CD4-positive, alpha-beta T cell treated with Interleukin-4 for 1 hour (primary cell): ENCODE data around the gene STARD9.

Source experiments
- DNase-seq, 2 donors: peaks; one replicate each; pipeline ENCODE4 v3.0.0-alpha.2; 2020 to 2022

STARD9 gene

DNA sequence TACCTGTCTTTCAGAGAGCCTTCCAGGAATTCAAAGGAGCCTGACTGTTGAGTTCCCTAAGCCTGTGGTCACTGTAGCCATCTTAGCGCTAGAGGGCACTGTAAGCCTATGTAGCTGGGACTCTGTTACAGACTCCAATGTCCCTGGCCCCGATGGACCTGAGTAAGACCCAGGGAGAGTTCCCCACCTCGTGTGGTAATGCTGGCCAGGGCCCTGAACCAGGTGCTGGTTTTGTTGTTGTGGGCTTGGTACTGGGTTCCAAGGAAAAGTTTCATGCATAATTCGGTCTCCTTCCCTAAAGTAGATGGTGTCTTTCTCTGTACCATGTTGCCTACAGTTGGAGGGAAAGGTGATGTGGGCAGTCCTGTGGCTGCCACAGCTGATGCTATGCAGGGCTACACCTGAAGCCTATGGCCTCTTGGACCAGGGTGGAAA is 129.1 kb downstream of the STARD9 start:
- DNase-seq: peak; percentile 58 to 71

DNA sequence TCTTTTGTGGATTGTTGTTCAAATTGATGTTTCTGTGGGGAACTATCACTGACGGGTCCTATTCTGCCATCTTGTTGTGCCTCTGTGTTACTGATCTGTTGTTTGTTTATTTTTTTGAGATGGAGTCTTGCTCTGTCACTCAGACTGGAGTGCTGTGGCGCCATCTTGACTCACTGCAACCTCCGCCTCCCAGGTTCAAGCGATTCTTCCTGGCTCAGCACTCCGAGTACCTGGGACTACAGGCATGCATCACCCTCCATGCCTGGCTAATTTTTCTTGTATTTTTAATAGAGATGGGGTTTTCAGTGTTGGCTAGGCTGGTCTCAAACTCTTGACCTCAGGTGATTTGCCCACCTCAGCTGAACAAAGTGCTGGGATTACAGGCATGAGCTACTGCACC is 129.9 kb downstream of the STARD9 start:
- no peak for DNase-seq

DNA sequence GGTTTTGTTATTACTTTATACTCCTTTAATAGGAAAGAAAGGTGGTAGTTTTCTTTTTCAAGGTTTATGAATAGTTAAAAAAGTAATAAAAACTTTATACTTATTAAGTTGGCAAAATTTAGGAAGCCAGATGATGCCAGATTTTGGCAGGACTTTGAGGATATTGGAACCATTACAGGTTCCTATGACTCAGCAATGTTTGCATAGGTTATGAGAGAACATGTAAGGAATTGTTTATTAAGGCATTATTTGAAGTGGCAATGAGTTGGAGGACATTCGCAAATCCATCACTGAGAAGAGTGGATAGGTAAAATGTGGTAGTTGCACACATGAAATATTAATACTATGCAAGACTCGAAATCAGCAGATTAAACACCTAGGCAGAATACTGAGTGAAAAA is 131.7 kb downstream of the STARD9 start:
- no peak for DNase-seq

DNA sequence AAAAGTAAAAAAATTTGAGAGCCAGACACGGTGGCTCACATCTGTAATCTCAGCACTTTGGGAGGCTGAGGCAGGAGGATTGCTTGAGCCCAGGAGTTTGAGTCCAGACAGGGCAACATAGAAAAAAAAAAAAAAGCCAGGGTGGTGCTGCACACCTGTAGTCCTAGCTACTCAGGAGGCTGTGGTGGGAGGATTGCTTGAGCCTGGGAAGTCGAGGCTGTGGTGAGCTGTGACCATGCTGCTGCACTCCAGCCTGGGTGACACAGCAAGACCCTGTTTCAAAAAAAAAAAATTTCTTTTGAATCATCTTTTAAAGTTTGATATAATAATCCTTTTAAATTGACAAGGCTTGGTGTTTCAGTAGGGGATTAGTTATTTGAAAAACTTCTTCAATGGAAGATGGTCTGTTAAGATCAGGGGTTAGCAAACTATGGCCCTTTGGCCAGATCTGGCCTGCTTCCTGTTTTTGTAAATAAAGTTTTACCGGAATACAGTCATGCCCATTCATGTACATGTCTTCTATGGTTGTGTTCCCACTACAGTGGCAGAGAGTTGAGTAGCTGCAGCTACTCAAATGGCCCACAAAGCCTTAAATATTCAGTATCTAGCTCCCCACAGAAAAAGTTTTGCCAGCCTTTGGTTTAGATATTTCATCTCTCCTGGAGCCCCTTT is 132.6 kb downstream of the STARD9 start:
- DNase-seq: no peak

GRCh38 chr15:42710662-42711061 is 135.3 kb downstream of the STARD9 start:
- no peak for DNase-seq

DNA sequence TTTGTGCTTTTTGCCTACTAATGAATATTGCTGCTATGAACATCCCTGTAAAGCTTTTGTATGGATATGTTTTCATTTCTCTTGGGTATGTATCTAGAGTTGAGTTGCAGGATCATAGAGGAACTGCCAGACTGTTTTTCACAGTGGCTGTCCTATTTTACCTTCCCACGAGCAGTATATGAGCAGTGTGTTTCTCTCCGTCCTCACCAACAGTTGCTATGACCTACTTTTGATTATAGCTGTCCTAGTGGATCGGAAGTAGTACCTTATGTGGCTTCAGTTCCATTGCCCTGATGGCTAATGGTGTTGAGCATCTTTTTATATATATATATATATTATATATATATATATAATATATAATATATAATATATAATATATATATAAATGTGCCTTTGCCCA is 136.3 kb downstream of the STARD9 start:
- DNase-seq: no peak

DNA sequence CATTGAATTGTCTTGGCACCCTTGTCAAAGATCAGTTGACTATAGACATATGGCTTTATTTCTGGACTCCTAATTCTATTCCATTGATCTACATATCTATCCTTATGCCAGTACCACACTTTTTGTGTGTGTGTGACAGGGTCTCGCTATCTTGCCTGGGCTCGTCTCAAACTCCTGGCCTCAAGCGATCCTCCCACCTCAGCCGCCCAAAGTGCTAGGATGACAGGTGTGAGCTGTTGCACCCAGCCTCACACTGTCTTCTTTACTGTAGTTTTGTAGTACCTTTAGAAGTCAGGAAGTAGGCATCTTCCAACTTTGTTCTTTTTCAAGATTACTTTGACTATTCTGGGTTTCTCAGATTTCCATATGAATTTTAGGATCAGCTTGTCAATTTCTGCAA is 137.2 kb downstream of the STARD9 start:
- DNase-seq: no peak

- DNase-seq: no peak
Observed at GRCh38 chr15:42716125-42716524, 140.7 kb downstream of the STARD9 start.

DNA sequence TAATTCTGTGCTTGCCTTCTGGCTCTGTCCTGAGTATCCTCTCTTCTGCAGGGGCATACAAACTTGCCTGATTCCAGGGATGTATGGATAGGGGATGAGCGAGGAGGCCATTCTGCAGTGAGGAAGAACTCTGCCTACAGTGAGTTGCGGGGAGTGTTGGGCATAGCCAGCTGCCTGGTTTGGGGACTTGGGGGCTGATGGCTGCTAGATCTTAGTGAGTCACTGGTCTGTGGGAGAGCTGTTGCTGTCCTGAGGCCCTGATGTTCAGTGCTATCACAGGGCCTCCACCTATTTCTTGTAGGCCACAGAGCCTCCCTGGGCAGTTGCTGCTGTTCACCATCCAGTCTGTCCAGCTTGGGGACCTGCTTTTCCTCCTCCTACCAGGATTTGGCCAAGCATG is 141.2 kb downstream of the STARD9 start:
- no peak for DNase-seq

- DNase-seq: no peak
Observed at GRCh38 chr15:42719043-42719442, 143.6 kb downstream of the STARD9 start.

GRCh38 chr15:42720071-42720470 is 144.7 kb downstream of the STARD9 start:
- DNase-seq: no peak

DNA sequence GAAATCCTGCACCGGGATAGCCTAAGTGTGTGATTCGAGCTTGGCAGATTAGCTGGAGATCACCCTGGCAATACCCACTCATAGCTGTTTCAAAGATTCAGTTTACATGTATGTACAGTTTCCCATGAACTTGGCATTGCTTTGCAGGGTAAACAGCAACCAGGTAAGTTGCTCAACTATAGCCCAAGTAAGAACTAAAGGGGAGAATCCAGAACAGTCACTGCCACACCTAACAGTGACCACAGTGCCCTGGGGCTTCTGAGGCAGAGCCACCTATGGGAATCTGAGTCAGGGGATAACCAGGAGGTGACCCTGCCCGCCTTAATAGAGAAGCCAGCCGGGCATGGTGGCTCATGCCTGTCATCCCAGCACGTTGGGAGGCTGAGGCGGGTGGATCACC is 145.6 kb downstream of the STARD9 start:
- no peak for DNase-seq

GRCh38 chr15:42721916-42722315 is 146.5 kb downstream of the STARD9 start:
- DNase-seq: no peak

- no peak for DNase-seq
Observed at GRCh38 chr15:42723068-42723467, 147.7 kb downstream of the STARD9 start.

DNA sequence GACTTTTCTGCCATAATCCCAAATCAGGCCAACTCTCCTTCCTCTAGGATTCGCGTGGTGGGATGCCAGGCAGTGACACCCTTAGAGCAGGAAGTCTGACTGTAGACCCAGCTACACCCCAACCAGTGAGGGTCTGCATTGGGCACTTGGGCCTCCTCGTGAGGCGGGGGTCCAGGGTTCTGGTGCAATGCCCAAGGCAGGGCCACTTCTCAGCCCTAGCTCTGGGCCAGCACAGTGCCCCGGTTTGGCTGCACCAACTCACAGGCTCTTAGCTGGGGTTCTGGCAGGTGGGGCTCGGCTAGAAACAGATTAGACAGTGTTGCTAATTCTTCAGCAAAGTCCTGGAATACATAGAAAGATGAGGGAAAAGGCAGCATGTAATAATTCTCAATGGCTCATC is 148.9 kb downstream of the STARD9 start:
- no peak for DNase-seq

DNA sequence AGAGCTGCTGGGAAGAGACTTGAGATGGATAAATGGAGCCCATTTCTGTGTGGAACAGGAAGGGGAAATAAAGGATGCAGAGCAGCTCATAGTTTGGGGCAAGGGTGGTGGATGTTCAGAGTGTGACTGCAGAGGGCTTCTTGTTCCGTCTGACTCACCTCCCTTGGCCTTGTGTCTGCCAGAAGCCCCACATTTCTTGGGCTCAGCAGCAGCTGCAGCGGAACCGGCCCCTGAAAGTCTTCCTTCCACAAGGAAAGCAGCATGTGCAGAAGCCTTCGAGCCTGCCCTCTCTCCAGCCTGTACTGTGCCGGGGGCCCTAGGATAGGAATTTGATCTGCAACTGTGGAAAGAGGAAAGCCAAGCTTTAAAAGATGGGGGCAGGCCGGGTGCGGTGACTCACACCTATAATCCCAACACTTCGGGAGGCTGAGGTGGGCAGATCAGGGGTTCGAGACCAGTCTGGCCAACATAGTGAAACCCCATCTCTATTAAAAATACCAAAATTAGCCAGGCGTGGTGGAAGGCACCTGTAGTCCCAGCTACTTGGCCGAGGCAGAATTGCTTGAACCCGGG is 150.0 kb downstream of the STARD9 start:
- DNase-seq: no peak

DNA sequence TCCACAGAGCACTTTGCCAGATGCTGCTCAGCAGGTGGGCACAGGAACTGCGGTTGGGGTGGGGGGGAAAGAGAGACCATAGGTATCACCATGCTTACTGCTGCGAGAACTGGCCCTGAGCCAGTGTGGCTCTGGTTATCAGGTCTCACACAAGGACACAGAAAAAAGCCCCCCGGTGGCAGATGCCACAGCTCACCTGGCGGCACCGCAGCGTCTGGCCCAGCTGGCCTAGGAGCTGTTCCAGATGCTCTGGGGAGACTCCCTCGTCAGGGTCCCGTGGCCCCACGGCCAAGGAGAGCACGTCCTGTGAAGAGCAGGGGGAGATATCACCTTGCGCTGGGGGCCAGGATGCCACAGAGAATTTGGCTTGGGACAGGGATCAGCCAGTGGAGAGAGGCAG is 150.7 kb downstream of the STARD9 start:
- no peak for DNase-seq

DNA sequence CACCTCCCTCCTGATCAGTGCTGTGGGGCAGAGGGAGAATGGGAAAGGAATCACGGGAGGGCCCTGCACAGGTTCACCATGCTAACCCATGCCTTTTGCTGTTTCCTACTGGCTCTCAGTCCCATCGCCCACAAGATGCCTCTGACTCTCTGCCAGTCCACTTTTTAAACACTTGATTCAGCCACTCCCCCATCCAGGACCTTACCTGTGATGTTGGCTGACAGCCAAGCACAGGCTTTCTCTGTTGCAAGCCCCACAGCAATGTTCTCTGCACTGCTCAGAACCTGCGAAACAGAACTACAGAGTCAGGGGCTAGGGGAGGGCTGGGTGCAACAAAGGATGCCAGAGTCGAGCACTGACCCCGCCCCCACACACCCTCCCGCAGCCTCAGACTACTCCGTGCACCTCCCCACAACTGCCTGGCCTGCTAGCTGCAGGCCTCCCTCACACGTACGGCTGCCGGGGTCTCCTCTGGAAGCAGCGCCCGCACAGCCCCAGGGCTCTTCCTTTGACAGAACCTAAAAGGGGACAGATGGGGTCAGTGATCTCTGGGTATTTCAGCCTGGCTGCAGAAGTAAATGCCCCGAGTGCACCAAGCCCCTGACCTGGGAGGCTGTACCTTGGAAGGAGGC is 152.5 kb downstream of the STARD9 start:
- no peak for DNase-seq

GRCh38 chr15:42728560-42728959 is 153.2 kb downstream of the STARD9 start:
- DNase-seq: no peak

- no peak for DNase-seq
Observed at GRCh38 chr15:42728972-42729371, 153.6 kb downstream of the STARD9 start.

DNA sequence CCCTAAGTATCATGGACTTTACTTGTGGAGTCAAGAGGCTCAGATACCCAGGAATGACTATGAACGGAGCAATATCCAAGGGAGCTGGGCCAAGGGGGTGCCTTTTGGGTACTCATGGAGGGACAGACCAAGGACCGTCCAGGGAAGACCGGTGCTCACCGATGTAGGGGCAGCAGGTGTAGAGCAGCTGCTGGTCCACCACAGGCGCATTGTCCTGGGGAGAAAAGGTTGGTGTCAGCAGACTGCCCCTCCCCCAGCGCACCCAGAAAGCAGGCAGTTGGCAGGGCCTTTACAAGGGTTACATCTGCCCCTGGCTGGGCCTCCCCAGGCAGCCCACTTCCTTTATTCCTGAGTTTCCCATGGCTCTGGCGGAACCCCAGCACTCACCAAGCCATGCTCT is 154.0 kb downstream of the STARD9 start:
- DNase-seq: no peak

GRCh38 chr15:42730135-42730534 is 154.7 kb downstream of the STARD9 start:
- DNase-seq: no peak

- DNase-seq: no peak
Observed at GRCh38 chr15:42730536-42730935, 155.1 kb downstream of the STARD9 start.

DNA sequence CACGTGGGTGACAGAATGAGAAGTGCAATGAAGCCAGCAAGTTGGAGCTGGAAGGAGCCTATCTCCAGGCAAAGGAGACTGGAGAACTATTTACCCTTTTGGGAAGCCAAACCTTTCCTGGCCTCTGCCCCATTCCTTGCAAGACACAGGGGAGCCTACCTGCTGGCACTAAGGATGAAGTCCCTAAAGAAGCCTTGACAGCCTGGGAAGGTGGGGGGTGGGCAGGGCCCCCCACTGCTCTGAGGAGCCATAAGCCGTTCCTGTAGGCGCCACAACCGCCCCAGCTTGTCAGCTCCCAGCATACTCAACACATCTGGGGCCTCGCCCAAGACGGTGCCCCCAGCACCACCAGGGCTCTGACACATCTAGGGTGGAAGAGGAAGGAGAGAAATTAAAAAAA is 156.1 kb downstream of the STARD9 start:
- DNase-seq: no peak
